ENCODE results near the gene SLC7A7. TPM values are rescaled to one million over a fixed set of nuclear protein-coding genes. Genes with fewer than 3 reads are reported as not detected.
"Not testable (repeated sequence)": the region's sequence is repeated elsewhere in the genome, so short reads cannot be mapped to it uniquely, and the experiment has no call there.

The SLC7A7 gene
- total RNA-seq, 1 experiment from 2014 or later = 3.1 TPM

- no peak overlapping the region for H3K56ac ChIP-seq (ENCODE audit: insufficient read length, low read depth, low read length)
- H3K4ac ChIP-seq (ENCODE audit: low read depth, low read length) = no peak overlapping the region
- H4K5ac ChIP-seq (ENCODE audit: insufficient read length, low read depth, low read length) = no peak overlapping the region
- H2BK12ac ChIP-seq (ENCODE audit: insufficient read length, low read depth, low read length) = no peak overlapping the region
- no peak overlapping the region for H3K18ac ChIP-seq (ENCODE audit: insufficient read length, low read depth, low read length)
- no peak overlapping the region for H2BK15ac ChIP-seq (ENCODE audit: low read depth, low read length)
- no peak overlapping the region for H3K4me2 ChIP-seq (ENCODE audit: insufficient read depth, insufficient read length, low read length)
- Mint-ChIP-seq H3K4me1 (peaks cover 10% of the 10 kb centered on the region in 2 experiments), H3K36me3 (ENCODE audit: insufficient read depth in 1 of 3, low read depth in 3 of 3) (no peaks in the 10 kb centered on the region), H3K27me3 (ENCODE audit: low read depth) (no peaks in the 10 kb centered on the region; the same call in none of the 2 replicates), H3K27ac (no peak overlapping the region), H3K4me3 (no peak overlapping the region), H3K9me3 (peaks cover 2 to 6% of the 10 kb centered on the region in 2 experiments; a peak in 4 of 5 replicates)
- H4K91ac ChIP-seq (ENCODE audit: insufficient read length, low read depth, low read length) = no peak overlapping the region
- H3K14ac ChIP-seq (ENCODE audit: insufficient read depth, low read length) = no peak overlapping the region
- no peak for DNase-seq
- H3T11ph ChIP-seq (ENCODE audit: low read length) = no peak overlapping the region
- no peaks in the 10 kb centered on the region for H4K20me1 ChIP-seq (ENCODE audit: control insufficient read depth, insufficient read depth, insufficient read length)
- H3K9ac ChIP-seq (ENCODE audit: extremely low read depth, insufficient read length, low read length) = no peak overlapping the region
- H3K27ac ChIP-seq (ENCODE audit: insufficient read length, low read depth, low read length) = no peak overlapping the region
- no peak overlapping the region for H2BK5ac ChIP-seq (ENCODE audit: insufficient read length, low read length)
- H3K9me3 ChIP-seq (ENCODE audit: control insufficient read depth, low read depth, low read length) = no peaks in the 10 kb centered on the region
- H3K4me1 ChIP-seq (ENCODE audit: insufficient read depth, low read length) = no peaks in the 10 kb centered on the region
- H2BK20ac ChIP-seq (ENCODE audit: low read depth, low read length, poor library complexity, severe bottlenecking) = no peak overlapping the region
- no peaks in the 10 kb centered on the region for H3K23me2 ChIP-seq (ENCODE audit: insufficient read length, low read depth, low read length, poor library complexity, severe bottlenecking)
- H2AFZ ChIP-seq (ENCODE audit: low read length) = no peak overlapping the region
- H3K79me2 ChIP-seq (ENCODE audit: insufficient read depth, low read length) = no peaks in the 10 kb centered on the region
- H2BK120ac ChIP-seq (ENCODE audit: low read depth, low read length, poor library complexity, severe bottlenecking) = no peak overlapping the region
- no peaks in the 10 kb centered on the region for H3K27me3 ChIP-seq (ENCODE audit: insufficient read depth, low read length)
- H3K23ac ChIP-seq (ENCODE audit: insufficient read length, low read depth, low read length) = no peak overlapping the region
- no peak overlapping the region for H2AK5ac ChIP-seq (ENCODE audit: insufficient read length, low read length)
- TF ChIP-seq CTCF (conservative IDR thresholded peaks at IDR 0.05) = no peak
- H4K8ac ChIP-seq (replicated peaks; ENCODE audit: insufficient read length, low read depth, low read length) = no peak overlapping the region
- H3K79me1 ChIP-seq (ENCODE audit: insufficient read depth, low read depth, low read length, poor library complexity, severe bottlenecking) = no peaks in the 10 kb centered on the region
- no CpG with 5 or more reads among the region's 1 CpG for WGBS (ENCODE audit: extremely low coverage, insufficient read length, low lambda C conversion rate)
These were observed 89.2 kb downstream of the SLC7A7 start for GRCh38 chr14:22726012-22726411.

DNA sequence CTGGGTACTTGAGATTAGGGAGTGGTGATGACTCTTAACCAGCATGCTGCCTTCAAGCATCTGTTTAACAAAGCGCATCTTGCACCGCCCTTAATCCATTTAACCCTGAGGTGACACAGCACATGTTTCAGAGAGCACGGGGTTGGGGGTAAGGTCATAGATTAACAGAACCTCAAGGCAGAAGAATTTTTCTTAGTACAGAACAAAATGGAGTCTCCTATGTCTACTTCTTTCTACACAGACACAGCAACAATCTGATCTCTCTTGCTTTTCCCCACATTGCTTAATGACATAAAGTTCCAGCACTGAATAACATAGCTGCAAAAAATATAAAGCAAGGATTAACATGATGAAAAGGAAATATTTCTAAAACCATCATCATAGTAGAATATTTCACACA lies 89.9 kb downstream of the SLC7A7 start:
- H4K8ac ChIP-seq (replicated peaks; ENCODE audit: insufficient read length, low read depth, low read length); H2BK12ac ChIP-seq (ENCODE audit: insufficient read length, low read depth, low read length); H3K4ac ChIP-seq (ENCODE audit: low read depth, low read length); H3K56ac ChIP-seq (ENCODE audit: insufficient read length, low read depth, low read length); H2BK20ac ChIP-seq (ENCODE audit: low read depth, low read length, poor library complexity, severe bottlenecking); H3K79me1 ChIP-seq (ENCODE audit: insufficient read depth, low read depth, low read length, poor library complexity, severe bottlenecking); H3K27ac Mint-ChIP-seq; H3T11ph ChIP-seq (ENCODE audit: low read length); H4K20me1 ChIP-seq (ENCODE audit: control insufficient read depth, insufficient read depth, insufficient read length); H3K36me3 Mint-ChIP-seq (ENCODE audit: insufficient read depth in 1 of 3, low read depth in 3 of 3); H3K9ac ChIP-seq (ENCODE audit: extremely low read depth, insufficient read length, low read length); H3K4me1 ChIP-seq (ENCODE audit: insufficient read depth, low read length); H3K27me3 Mint-ChIP-seq (ENCODE audit: low read depth); H3K4me2 ChIP-seq (ENCODE audit: insufficient read depth, insufficient read length, low read length); H2AK5ac ChIP-seq (ENCODE audit: insufficient read length, low read length); H3K23ac ChIP-seq (ENCODE audit: insufficient read length, low read depth, low read length); H3K4me3 Mint-ChIP-seq; H2BK120ac ChIP-seq (ENCODE audit: low read depth, low read length, poor library complexity, severe bottlenecking); H4K5ac ChIP-seq (ENCODE audit: insufficient read length, low read depth, low read length); H3K9me3 Mint-ChIP-seq; H4K91ac ChIP-seq (ENCODE audit: insufficient read length, low read depth, low read length); H3K9me3 ChIP-seq (ENCODE audit: control insufficient read depth, low read depth, low read length); H3K23me2 ChIP-seq (ENCODE audit: insufficient read length, low read depth, low read length, poor library complexity, severe bottlenecking); H3K14ac ChIP-seq (ENCODE audit: insufficient read depth, low read length); H2BK15ac ChIP-seq (ENCODE audit: low read depth, low read length); H2AFZ ChIP-seq (ENCODE audit: low read length); H3K27me3 ChIP-seq (ENCODE audit: insufficient read depth, low read length); H3K79me2 ChIP-seq (ENCODE audit: insufficient read depth, low read length); H3K27ac ChIP-seq (ENCODE audit: insufficient read length, low read depth, low read length); H3K18ac ChIP-seq (ENCODE audit: insufficient read length, low read depth, low read length); DNase-seq; H2BK5ac ChIP-seq (ENCODE audit: insufficient read length, low read length): not testable (repeated sequence)
- peaks cover 10% of the 10 kb centered on the region in 2 experiments for H3K4me1 Mint-ChIP-seq
- no CpG with 5 or more reads among the region's 3 CpGs for WGBS (ENCODE audit: extremely low coverage, insufficient read length, low lambda C conversion rate)

Measured in H9 (cell line).